Gastrocnemius medialis (tissue), 4 donors: ENCODE measurements around the gene HIRA.

Experiments used
- CTCF ChIP-seq, 5 experiments: fragments of 450-650 bp in 3 of 5; fragments of 200-600 bp in 2 of 5; sonication (generic) in 2 of 5; IDR thresholded peaks in 4 of 5; conservative IDR thresholded peaks in 1 of 5; 1 replicate in 4 of 5; 2 replicates in 1 of 5; pipeline ENCODE4 v1.5.1; 2016 to 2019; ENCODE audit warnings: antibody characterized with exemption in 5 of 5, mild to moderate bottlenecking in 3 of 5, moderate library complexity in 3 of 5
- POLR2A ChIP-seq, 2 donors: fragments of 450-650 bp; IDR thresholded peaks; one replicate each; pipeline ENCODE4 v1.6.1; 2017; ENCODE audit warnings: antibody characterized with exemption in 2 of 2, mild to moderate bottlenecking in 2 of 2, moderate library complexity in 2 of 2

DNA sequence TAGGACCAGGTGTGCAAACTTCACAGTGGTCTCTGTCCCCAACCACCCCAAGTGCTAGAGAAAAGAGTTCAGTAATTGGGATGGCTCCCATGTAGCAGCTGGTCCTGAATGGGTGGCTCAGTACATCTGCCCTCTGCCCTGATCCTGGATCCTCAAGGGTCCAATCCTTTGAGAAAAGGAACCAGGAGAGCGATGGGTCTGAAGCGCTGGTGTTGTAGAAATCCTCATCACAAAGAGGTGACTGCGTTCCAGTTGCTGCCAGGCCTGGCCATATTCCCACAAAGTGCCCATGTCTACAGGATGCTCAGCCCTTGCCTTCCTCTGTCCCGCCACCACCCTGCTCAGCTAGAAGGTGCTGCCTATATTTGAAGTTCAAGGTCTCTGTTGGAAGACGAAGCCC, 22.2 kb upstream of the HIRA start:
- TF ChIP-seq CTCF (IDR thresholded peaks at IDR 0.05 in 4 of 5, conservative IDR thresholded peaks at IDR 0.05 in 1 of 5) = no peak
- no peak for TF ChIP-seq POLR2A (IDR thresholded peaks at IDR 0.05)
